Measurements from ENCODE around the gene TUBAL3. TPM values are rescaled to one million over a fixed set of nuclear protein-coding genes. Genes with fewer than 3 reads are reported as not detected.

The TUBAL3 gene
- total RNA-seq, 1 donor from 2014 or later: not detected

- peaks cover 6% of the 10 kb centered on the region for H3K4me1 Mint-ChIP-seq (ENCODE audit: unreplicated experiment)
- H3K36me3 Mint-ChIP-seq (ENCODE audit: low read depth, unreplicated experiment): no peaks in the 10 kb centered on the region
- no peak within 1 kb of the TSS for H3K4me3 Mint-ChIP-seq (ENCODE audit: unreplicated experiment)
- peaks cover 5% of the 10 kb centered on the region for H3K27me3 Mint-ChIP-seq (ENCODE audit: unreplicated experiment)
- no peak for TF ChIP-seq CTCF (IDR thresholded peaks at IDR 0.05; ENCODE audit: unreplicated experiment)
- no peak for DNase-seq (ENCODE audit: low spot score)
- H3K27ac Mint-ChIP-seq (ENCODE audit: unreplicated experiment): no peak within 1 kb of the TSS
- no peaks in the 10 kb centered on the region for H3K9me3 Mint-ChIP-seq (ENCODE audit: unreplicated experiment)
These were observed 39.7 kb downstream of the TUBAL3 start, which contains the start of gene UCN3 for GRCh38 chr10:5364890-5365338. Gene UCN3 (plus strand): TSS chr10:5364966. CDS start chr10:5373721, 8,755 bp downstream.

- Mint-ChIP-seq H3K9me3 (ENCODE audit: unreplicated experiment) (no peaks in the 10 kb centered on the region), H3K36me3 (ENCODE audit: low read depth, unreplicated experiment) (no peaks in the 10 kb centered on the region), H3K27me3 (ENCODE audit: unreplicated experiment) (peaks cover 5% of the 10 kb centered on the region), H3K4me1 (ENCODE audit: unreplicated experiment) (peaks cover 2% of the 10 kb centered on the region), H3K4me3 (ENCODE audit: unreplicated experiment) (no peak overlapping the region), H3K27ac (ENCODE audit: unreplicated experiment) (no peak overlapping the region)
- no peak for DNase-seq (ENCODE audit: low spot score)
- TF ChIP-seq CTCF (IDR thresholded peaks at IDR 0.05; ENCODE audit: unreplicated experiment): no peak
These were observed 40.3 kb downstream of the TUBAL3 start for GRCh38 chr10:5364374-5364773.

- H3K9me3 Mint-ChIP-seq (ENCODE audit: unreplicated experiment): no peaks in the 10 kb centered on the region
- no peaks in the 10 kb centered on the region for H3K36me3 Mint-ChIP-seq (ENCODE audit: low read depth, unreplicated experiment)
- no peak for DNase-seq (ENCODE audit: low spot score)
- H3K4me3 Mint-ChIP-seq (ENCODE audit: unreplicated experiment): no peak overlapping the region
- H3K27ac Mint-ChIP-seq (ENCODE audit: unreplicated experiment): no peak overlapping the region
- no peak for TF ChIP-seq CTCF (IDR thresholded peaks at IDR 0.05; ENCODE audit: unreplicated experiment)
- no peaks in the 10 kb centered on the region for H3K4me1 Mint-ChIP-seq (ENCODE audit: unreplicated experiment)
- peaks cover 5% of the 10 kb centered on the region for H3K27me3 Mint-ChIP-seq (ENCODE audit: unreplicated experiment)
These were observed 41.8 kb downstream of the TUBAL3 start for GRCh38 chr10:5362873-5363272.

- no peaks in the 10 kb centered on the region for H3K36me3 Mint-ChIP-seq (ENCODE audit: low read depth, unreplicated experiment)
- H3K4me3 Mint-ChIP-seq (ENCODE audit: unreplicated experiment): no peak overlapping the region
- peaks cover 5% of the 10 kb centered on the region for H3K27me3 Mint-ChIP-seq (ENCODE audit: unreplicated experiment)
- no peaks in the 10 kb centered on the region for H3K9me3 Mint-ChIP-seq (ENCODE audit: unreplicated experiment)
- H3K27ac Mint-ChIP-seq (ENCODE audit: unreplicated experiment): no peak overlapping the region
- H3K4me1 Mint-ChIP-seq (ENCODE audit: unreplicated experiment): no peaks in the 10 kb centered on the region
- TF ChIP-seq CTCF (IDR thresholded peaks at IDR 0.05; ENCODE audit: unreplicated experiment): no peak
- no peak for DNase-seq (ENCODE audit: low spot score)
These were observed 42.7 kb downstream of the TUBAL3 start for GRCh38 chr10:5361966-5362365.

GRCh38 chr10:5360318-5360915, 44.2 kb downstream of the TUBAL3 start:
- Mint-ChIP-seq H3K27ac (ENCODE audit: unreplicated experiment) (no peak overlapping the region), H3K4me1 (ENCODE audit: unreplicated experiment) (no peaks in the 10 kb centered on the region), H3K36me3 (ENCODE audit: low read depth, unreplicated experiment) (no peaks in the 10 kb centered on the region), H3K9me3 (ENCODE audit: unreplicated experiment) (no peaks in the 10 kb centered on the region), H3K27me3 (ENCODE audit: unreplicated experiment) (peaks cover 5% of the 10 kb centered on the region), H3K4me3 (ENCODE audit: unreplicated experiment) (no peak overlapping the region)
- DNase-seq (ENCODE audit: low spot score): no peak
- no peak for TF ChIP-seq CTCF (IDR thresholded peaks at IDR 0.05; ENCODE audit: unreplicated experiment)

All from endothelial cell (in vitro differentiated cells).